HepG2 (cell line): ENCODE results near the gene GOT1. TPM values are rescaled to one million over a fixed set of nuclear protein-coding genes. Genes with fewer than 3 reads are reported as not detected.

Experiments used
- SP2 ChIP-seq: sonication (generic); formaldehyde crosslinking; IDR thresholded peaks from 2 replicates; pipeline ENCODE4 v1.5.1; 2020; ENCODE audit warnings: mild to moderate bottlenecking, missing genetic modification reagents
- ZFYVE20 ChIP-seq: sonication (generic); formaldehyde crosslinking; IDR thresholded peaks from 2 replicates; pipeline ENCODE4 v1.8.0; 2023; ENCODE audit warnings: low read depth, mild to moderate bottlenecking, moderate library complexity, missing genetic modification reagents, borderline replicate concordance
- ZNF20 ChIP-seq: sonication (generic); formaldehyde crosslinking; IDR thresholded peaks from 2 replicates; pipeline ENCODE4 v1.4.0; 2020; ENCODE audit warnings: mild to moderate bottlenecking, moderate library complexity, missing genetic modification reagents
- ZNF3 ChIP-seq: IDR thresholded peaks from 2 replicates; pipeline ENCODE4 v1.7.0; 2017; ENCODE audit warnings: inconsistent platforms
- ZSCAN9 ChIP-seq: IDR thresholded peaks from 2 replicates; pipeline ENCODE4 v1.6.1; 2016; ENCODE audit warnings: borderline replicate concordance
- polyA plus RNA-seq, 8 experiments: library from polyadenylated mRNA; depleted of rRNA in 3 of 8; stranded (reverse) in 7 of 8; unstranded in 1 of 8; fragments of >200 nt; fragmentation: Illumina TruSeq in 4 of 8; extraction: Trizol in 4 of 8; gene quantifications; 2 replicates each; pipeline versions ENCODE4 v1.2.1 to v1.2.3, GENCODE V29; 2011 to 2016; ENCODE audit warnings: low read depth in 4 of 8, missing spikeins in 1 of 8, mixed read lengths in 1 of 8; ENCODE audit not compliant: insufficient read depth in 1 of 8
- total RNA-seq, 5 experiments: library from RNA; depleted of rRNA; stranded (reverse); fragments of >200 nt; fragmentation: Illumina TruSeq; extraction: Trizol; gene quantifications; 2 replicates each; pipeline ENCODE4 v1.2.3, GENCODE V29; 2016; ENCODE audit warnings: low read depth in 1 of 5
- TF ChIP-seq, protein P1 (sequence below): IDR thresholded peaks from 2 replicates; pipeline ENCODE4 v1.6.1; 2018; ENCODE audit warnings: missing genetic modification reagents, mild to moderate bottlenecking, missing compliant biosample characterization
- TF ChIP-seq, protein P2 (sequence below): sonication (generic); formaldehyde crosslinking; IDR thresholded peaks from 2 replicates; pipeline ENCODE4 v1.4.0; 2020; ENCODE audit warnings: mild to moderate bottlenecking, missing genetic modification reagents
- TF ChIP-seq, protein P3 (sequence below): IDR thresholded peaks from 2 replicates; pipeline ENCODE4 v1.6.1; 2016; ENCODE audit warnings: mild to moderate bottlenecking
- TF ChIP-seq, protein P4 (sequence below): sonication (generic); formaldehyde crosslinking; IDR thresholded peaks from 2 replicates; pipeline ENCODE4 v1.4.0; 2020; ENCODE audit warnings: mild to moderate bottlenecking, low read depth, missing genetic modification reagents
- TF ChIP-seq, protein P5 (sequence below): sonication (generic); formaldehyde crosslinking; conservative IDR thresholded peaks from 2 replicates; pipeline ENCODE4 v1.8.0; 2022; ENCODE audit warnings: mild to moderate bottlenecking, moderate library complexity, missing genetic modification reagents
- TF ChIP-seq, protein P6 (sequence below): sonication (generic); formaldehyde crosslinking; IDR thresholded peaks from 2 replicates; pipeline ENCODE4 v1.4.0; 2020; ENCODE audit warnings: missing genetic modification reagents

GOT1 gene
- total and polyA plus RNA-seq, 2 of the 13 experiments (the other 11 are each of a cell fraction or from before 2014, with no cell fraction given) = 81.2 to 102 TPM

DNA sequence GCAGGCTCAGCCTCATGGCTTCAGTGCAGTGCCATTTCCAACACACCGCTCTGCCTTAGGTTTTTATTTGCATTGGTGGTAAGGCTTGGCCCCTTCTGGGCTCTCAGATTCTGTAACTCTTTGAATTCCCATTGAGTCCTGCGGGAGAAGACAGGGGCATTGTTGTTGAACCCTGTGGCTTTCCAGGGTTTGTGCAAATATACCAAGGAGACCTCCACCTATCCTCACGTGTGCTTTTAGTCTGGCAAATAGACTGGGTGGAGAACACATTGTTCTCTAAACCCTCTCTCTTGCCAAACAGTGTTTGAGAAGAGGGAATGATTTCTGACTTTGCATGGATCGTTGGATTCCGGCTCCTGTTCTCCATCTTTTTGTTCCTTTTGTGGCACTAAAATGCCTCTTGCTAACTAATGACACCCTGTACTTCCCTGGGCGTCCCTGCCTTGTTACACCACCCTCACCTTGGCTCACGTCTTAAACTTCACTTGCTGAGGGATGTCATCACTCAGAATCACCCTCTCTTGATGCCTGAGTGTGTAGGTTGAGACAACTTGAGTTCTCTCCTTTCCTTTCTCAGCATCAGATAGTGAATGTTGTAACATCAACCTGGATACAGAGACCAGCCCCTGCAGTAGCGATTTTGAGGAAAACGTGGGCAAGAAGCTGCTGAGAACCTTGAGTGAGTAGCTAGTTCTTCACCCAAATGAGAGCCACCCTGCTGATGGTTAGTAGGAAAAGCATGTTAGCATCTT is 40.5 kb downstream of the GOT1 start (continued):
- TF ChIP-seq ZSCAN9 (CRISPR knock-in tag) (no peak), ZNF20 (CRISPR knock-in tag) (no peak), ZNF3 (CRISPR knock-in tag) (no peak), ZFYVE20 (CRISPR knock-in tag) (no peak), SP2 (CRISPR knock-in tag) (no peak)
- TF ChIP-seq, protein P1, sequence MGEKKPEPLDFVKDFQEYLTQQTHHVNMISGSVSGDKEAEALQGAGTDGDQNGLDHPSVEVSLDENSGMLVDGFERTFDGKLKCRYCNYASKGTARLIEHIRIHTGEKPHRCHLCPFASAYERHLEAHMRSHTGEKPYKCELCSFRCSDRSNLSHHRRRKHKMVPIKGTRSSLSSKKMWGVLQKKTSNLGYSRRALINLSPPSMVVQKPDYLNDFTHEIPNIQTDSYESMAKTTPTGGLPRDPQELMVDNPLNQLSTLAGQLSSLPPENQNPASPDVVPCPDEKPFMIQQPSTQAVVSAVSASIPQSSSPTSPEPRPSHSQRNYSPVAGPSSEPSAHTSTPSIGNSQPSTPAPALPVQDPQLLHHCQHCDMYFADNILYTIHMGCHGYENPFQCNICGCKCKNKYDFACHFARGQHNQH (CRISPR knock-in tag) = no peak
- TF ChIP-seq, protein P2, sequence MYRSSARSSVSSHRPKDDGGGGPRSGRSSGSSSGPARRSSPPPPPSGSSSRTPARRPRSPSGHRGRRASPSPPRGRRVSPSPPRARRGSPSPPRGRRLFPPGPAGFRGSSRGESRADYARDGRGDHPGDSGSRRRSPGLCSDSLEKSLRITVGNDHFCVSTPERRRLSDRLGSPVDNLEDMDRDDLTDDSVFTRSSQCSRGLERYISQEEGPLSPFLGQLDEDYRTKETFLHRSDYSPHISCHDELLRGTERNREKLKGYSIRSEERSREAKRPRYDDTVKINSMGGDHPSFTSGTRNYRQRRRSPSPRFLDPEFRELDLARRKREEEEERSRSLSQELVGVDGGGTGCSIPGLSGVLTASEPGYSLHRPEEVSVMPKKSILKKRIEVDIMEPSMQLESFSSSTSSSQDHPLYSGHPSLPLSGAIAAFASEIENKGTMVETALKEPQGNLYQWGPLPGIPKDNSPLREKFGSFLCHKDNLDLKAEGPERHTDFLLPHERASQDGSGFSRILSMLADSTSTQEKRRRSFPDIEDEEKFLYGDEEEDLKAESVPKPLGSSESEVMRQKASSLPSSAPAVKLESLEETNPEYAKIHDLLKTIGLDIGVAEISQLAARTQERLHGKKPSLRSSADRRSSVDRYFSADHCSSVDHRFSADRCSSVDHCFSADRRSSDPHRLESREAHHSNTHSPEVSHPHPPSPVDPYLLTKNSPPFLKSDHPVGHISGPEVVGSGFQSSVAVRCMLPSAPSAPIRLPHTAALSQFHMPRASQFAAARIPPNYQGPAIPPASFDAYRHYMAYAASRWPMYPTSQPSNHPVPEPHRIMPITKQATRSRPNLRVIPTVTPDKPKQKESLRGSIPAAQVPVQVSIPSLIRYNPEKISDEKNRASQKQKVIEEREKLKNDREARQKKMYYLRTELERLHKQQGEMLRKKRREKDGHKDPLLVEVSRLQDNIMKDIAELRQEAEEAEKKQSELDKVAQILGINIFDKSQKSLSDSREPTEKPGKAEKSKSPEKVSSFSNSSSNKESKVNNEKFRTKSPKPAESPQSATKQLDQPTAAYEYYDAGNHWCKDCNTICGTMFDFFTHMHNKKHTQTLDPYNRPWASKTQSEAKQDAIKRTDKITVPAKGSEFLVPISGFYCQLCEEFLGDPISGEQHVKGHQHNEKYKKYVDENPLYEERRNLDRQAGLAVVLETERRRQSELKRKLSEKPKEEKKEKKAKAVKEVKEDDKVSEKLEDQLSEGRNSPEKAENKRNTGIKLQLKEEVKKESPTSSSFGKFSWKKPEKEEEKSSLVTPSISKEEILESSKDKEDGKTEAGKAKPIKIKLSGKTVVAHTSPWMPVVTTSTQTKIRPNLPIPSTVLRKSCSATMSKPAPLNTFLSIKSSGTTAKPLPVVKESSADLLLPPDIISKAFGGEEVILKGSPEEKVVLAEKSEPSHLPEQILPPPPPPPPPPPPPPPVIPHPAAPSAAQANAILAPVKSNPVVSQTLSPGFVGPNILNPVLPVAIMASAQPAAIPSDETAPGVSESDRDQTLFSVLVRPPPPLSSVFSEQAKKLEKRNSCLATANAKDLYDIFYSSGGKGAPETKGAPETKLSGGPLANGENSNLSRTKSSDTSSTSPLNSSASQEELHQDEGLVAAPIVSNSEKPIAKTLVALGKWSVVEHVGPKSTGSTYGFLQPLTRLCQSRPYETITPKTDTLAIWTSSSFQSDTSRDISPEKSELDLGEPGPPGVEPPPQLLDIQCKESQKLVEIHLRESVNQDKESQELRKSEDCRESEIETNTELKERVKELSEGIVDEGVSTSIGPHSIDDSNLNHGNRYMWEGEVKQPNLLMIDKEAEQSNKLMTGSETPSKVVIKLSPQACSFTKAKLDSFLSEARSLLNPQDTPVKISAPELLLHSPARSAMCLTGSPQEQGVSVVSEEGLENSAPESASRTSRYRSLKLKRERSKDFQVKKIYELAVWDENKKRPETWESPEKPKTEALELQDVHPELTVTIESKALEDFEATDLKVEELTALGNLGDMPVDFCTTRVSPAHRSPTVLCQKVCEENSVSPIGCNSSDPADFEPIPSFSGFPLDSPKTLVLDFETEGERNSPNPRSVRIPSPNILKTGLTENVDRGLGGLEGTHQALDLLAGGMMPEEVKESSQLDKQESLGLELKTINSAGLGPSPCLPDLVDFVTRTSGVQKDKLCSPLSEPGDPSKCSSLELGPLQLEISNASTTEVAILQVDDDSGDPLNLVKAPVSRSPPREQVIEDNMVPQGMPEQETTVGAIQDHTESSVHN (CRISPR knock-in tag) = no peak
- TF ChIP-seq, protein P3, sequence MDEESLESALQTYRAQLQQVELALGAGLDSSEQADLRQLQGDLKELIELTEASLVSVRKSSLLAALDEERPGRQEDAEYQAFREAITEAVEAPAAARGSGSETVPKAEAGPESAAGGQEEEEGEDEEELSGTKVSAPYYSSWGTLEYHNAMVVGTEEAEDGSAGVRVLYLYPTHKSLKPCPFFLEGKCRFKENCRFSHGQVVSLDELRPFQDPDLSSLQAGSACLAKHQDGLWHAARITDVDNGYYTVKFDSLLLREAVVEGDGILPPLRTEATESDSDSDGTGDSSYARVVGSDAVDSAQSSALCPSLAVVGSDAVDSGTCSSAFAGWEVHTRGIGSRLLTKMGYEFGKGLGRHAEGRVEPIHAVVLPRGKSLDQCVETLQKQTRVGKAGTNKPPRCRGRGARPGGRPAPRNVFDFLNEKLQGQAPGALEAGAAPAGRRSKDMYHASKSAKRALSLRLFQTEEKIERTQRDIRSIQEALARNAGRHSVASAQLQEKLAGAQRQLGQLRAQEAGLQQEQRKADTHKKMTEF (CRISPR knock-in tag) = no peak
- TF ChIP-seq, protein P4, sequence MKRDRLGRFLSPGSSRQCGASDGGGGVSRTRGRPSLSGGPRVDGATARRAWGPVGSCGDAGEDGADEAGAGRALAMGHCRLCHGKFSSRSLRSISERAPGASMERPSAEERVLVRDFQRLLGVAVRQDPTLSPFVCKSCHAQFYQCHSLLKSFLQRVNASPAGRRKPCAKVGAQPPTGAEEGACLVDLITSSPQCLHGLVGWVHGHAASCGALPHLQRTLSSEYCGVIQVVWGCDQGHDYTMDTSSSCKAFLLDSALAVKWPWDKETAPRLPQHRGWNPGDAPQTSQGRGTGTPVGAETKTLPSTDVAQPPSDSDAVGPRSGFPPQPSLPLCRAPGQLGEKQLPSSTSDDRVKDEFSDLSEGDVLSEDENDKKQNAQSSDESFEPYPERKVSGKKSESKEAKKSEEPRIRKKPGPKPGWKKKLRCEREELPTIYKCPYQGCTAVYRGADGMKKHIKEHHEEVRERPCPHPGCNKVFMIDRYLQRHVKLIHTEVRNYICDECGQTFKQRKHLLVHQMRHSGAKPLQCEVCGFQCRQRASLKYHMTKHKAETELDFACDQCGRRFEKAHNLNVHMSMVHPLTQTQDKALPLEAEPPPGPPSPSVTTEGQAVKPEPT (CRISPR knock-in tag) = no peak
- TF ChIP-seq, protein P5, sequence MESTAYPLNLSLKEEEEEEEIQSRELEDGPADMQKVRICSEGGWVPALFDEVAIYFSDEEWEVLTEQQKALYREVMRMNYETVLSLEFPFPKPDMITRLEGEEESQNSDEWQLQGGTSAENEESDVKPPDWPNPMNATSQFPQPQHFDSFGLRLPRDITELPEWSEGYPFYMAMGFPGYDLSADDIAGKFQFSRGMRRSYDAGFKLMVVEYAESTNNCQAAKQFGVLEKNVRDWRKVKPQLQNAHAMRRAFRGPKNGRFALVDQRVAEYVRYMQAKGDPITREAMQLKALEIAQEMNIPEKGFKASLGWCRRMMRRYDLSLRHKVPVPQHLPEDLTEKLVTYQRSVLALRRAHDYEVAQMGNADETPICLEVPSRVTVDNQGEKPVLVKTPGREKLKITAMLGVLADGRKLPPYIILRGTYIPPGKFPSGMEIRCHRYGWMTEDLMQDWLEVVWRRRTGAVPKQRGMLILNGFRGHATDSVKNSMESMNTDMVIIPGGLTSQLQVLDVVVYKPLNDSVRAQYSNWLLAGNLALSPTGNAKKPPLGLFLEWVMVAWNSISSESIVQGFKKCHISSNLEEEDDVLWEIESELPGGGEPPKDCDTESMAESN (CRISPR knock-in tag) = no peak
- TF ChIP-seq, protein P6, sequence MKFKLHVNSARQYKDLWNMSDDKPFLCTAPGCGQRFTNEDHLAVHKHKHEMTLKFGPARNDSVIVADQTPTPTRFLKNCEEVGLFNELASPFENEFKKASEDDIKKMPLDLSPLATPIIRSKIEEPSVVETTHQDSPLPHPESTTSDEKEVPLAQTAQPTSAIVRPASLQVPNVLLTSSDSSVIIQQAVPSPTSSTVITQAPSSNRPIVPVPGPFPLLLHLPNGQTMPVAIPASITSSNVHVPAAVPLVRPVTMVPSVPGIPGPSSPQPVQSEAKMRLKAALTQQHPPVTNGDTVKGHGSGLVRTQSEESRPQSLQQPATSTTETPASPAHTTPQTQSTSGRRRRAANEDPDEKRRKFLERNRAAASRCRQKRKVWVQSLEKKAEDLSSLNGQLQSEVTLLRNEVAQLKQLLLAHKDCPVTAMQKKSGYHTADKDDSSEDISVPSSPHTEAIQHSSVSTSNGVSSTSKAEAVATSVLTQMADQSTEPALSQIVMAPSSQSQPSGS (CRISPR knock-in tag) = no peak
